Kidney epithelial cell (primary cell): Measurements from ENCODE around the gene NECAB3. TPM values are rescaled to one million over a fixed set of nuclear protein-coding genes. Genes with fewer than 3 reads are reported as not detected.
A peak's percentile ranks its signal among the peaks of the same experiment; 100 is the strongest.

Source experiments
- DNase-seq: peaks from one replicate; pipeline ENCODE4 v3.0.0-alpha.2; 2010; ENCODE audit warnings: low read depth
- H3K27me3 ChIP-seq: 2 replicates; pipeline ENCODE4 v1.6.0; 2011; ENCODE audit warnings: low read length; ENCODE audit not compliant: control insufficient read depth, insufficient read depth
- H3K36me3 ChIP-seq: 2 replicates; pipeline ENCODE4 v1.5.1; 2011; ENCODE audit warnings: low read length; ENCODE audit not compliant: control insufficient read depth, insufficient read depth
- H3K4me3 ChIP-seq: 2 replicates; pipeline ENCODE4 v1.5.1; 2011; ENCODE audit warnings: low read depth, mild to moderate bottlenecking, control low read depth, low read length
- CTCF ChIP-seq: IDR thresholded peaks from 2 replicates; pipeline ENCODE4 v1.5.1; 2011; ENCODE audit warnings: mild to moderate bottlenecking, moderate library complexity, low read length, control low read depth, inconsistent platforms; ENCODE audit not compliant: insufficient read depth, poor library complexity, severe bottlenecking
- total RNA-seq: library from RNA; depleted of rRNA; stranded (reverse); fragments of >200 nt; gene quantifications from 2 replicates; pipeline ENCODE4 v1.2.3, GENCODE V29; 2015

Gene NECAB3
- 17.5 and 20.6 TPM in 2 replicates for total RNA-seq

- Histone ChIP-seq H3K4me3 (peak within 1 kb of the TSS; percentile 48), H3K36me3 (no peaks in the 10 kb centered on the region), H3K27me3 (no peaks in the 10 kb centered on the region)
- DNase-seq, result no peak
- no peak for TF ChIP-seq CTCF
Measured at GRCh38 chr20:33674294-33675135, at the start of gene NECAB3. Gene NECAB3, minus strand, starts transcription at chr20:33674428. Its CDS starts 76 bp downstream, at chr20:33674352.

GRCh38 chr20:33721391-33722140, 47.3 kb upstream of the NECAB3 start:
- TF ChIP-seq CTCF, result no peak
- H3K36me3 ChIP-seq, result no peaks in the 10 kb centered on the region
- no peaks in the 10 kb centered on the region for H3K27me3 ChIP-seq
- H3K4me3 ChIP-seq, result no peak overlapping the region
- no peak for DNase-seq

- no peaks in the 10 kb centered on the region for H3K27me3 ChIP-seq
- peak; percentile 92 for DNase-seq
- TF ChIP-seq CTCF, result no peak
- no peaks in the 10 kb centered on the region for H3K36me3 ChIP-seq
- peak within 1 kb of the TSS; percentile 69 for H3K4me3 ChIP-seq
Measured at GRCh38 chr20:33719989-33720709, 45.9 kb upstream of the NECAB3 start, which contains the start of gene PXMP4. Gene PXMP4, minus strand, starts transcription at chr20:33720310. Its CDS starts 103 bp downstream, at chr20:33720207.

- no peaks in the 10 kb centered on the region for H3K36me3 ChIP-seq
- no peak for TF ChIP-seq CTCF
- H3K27me3 ChIP-seq, result no peaks in the 10 kb centered on the region
- peak overlapping the region; percentile 69 for H3K4me3 ChIP-seq
- DNase-seq, result no peak
Measured at GRCh38 chr20:33719277-33719988, 45.2 kb upstream of the NECAB3 start.

- no peak for TF ChIP-seq CTCF
Measured at GRCh38 chr20:33716498-33716897, 42.3 kb upstream of the NECAB3 start.

More at GRCh38 chr20:33716498-33716897, 42.3 kb upstream of the NECAB3 start:
- Histone ChIP-seq H3K4me3 (no peak overlapping the region), H3K27me3 (no peaks in the 10 kb centered on the region), H3K36me3 (no peaks in the 10 kb centered on the region)
- DNase-seq, result no peak
